OCI-LY1 (cell line): Measurements from ENCODE around the gene CRIM1.

Experiments used
- H2AFZ ChIP-seq: fragments of 200-600 bp; sonication (generic), shearing (Covaris generic); 2 replicates; pipeline ENCODE4 v1.6.0; 2014; ENCODE audit warnings: antibody characterized with exemption, mild to moderate bottlenecking, low read length
- H3F3A ChIP-seq: fragments of 200-600 bp; sonication (generic), shearing (Covaris generic); 2 replicates; pipeline ENCODE4 v1.6.0; 2014; ENCODE audit warnings: mild to moderate bottlenecking, antibody characterized with exemption, low read length, moderate library complexity; ENCODE audit not compliant: insufficient read depth
- H3K27ac ChIP-seq: fragments of 200-600 bp; sonication (generic); 2 replicates; pipeline ENCODE4 v1.5.1; 2014; ENCODE audit warnings: low read length, mixed run types, mild to moderate bottlenecking, low read depth; ENCODE audit not compliant: poor library complexity, severe bottlenecking
- H3K27me3 ChIP-seq: fragments of 200-600 bp; sonication (generic); 2 replicates; pipeline ENCODE4 v1.6.0; 2014; ENCODE audit warnings: antibody characterized with exemption, mild to moderate bottlenecking, low read length, moderate library complexity; ENCODE audit not compliant: insufficient read depth
- H3K36me3 ChIP-seq: fragments of 200-600 bp; sonication (generic); 2 replicates; pipeline ENCODE4 v1.6.1; 2014; ENCODE audit warnings: mild to moderate bottlenecking, antibody characterized with exemption, low read length, moderate library complexity, mixed read lengths; ENCODE audit not compliant: insufficient read depth
- H3K4me1 ChIP-seq: fragments of 200-600 bp; sonication (generic); 2 replicates; pipeline ENCODE4 v1.5.1; 2014; ENCODE audit warnings: mild to moderate bottlenecking, low read length, moderate library complexity; ENCODE audit not compliant: insufficient read depth, severe bottlenecking
- H3K4me2 ChIP-seq: fragments of 200-600 bp; sonication (generic), shearing (Covaris generic); 2 replicates; pipeline ENCODE4 v1.6.1; 2014; ENCODE audit warnings: low read length
- H3K4me3 ChIP-seq: fragments of 200-600 bp; sonication (generic); 2 replicates; pipeline ENCODE4 v1.5.1; 2014; ENCODE audit warnings: low read length, low read depth, mild to moderate bottlenecking, mixed read lengths; ENCODE audit not compliant: poor library complexity, severe bottlenecking
- H3K79me2 ChIP-seq: fragments of 200-600 bp; shearing (Covaris generic); 2 replicates; pipeline ENCODE4 v1.6.1; 2016; ENCODE audit warnings: mixed run types, low read length, mixed read lengths; ENCODE audit not compliant: insufficient read depth
- H3K9ac ChIP-seq: fragments of 200-600 bp; sonication (generic), shearing (Covaris generic); 2 replicates; pipeline ENCODE4 v1.6.1; 2014; ENCODE audit warnings: mild to moderate bottlenecking, low read length, mixed read lengths
- H3K9me2 ChIP-seq: fragments of 200-600 bp; sonication (generic), shearing (Covaris generic); 2 replicates; pipeline ENCODE4 v1.6.1; 2014; ENCODE audit warnings: low read depth, mild to moderate bottlenecking, low read length, mixed read lengths
- H3K9me3 ChIP-seq: fragments of 200-600 bp; shearing (Covaris generic); 2 replicates; pipeline ENCODE4 v1.6.1; 2014; ENCODE audit warnings: low read length, mixed read lengths
- H4K20me1 ChIP-seq: fragments of 200-600 bp; sonication (generic), shearing (Covaris generic); 2 replicates; pipeline ENCODE4 v1.6.0; 2016; ENCODE audit warnings: mild to moderate bottlenecking, low read length; ENCODE audit not compliant: insufficient read depth
- EZH2 ChIP-seq: fragments of 200-600 bp; sonication (generic), shearing (Covaris generic); IDR thresholded peaks from 2 replicates; pipeline ENCODE4 v1.8.0; 2017; ENCODE audit warnings: borderline replicate concordance, mixed run types, mild to moderate bottlenecking, antibody characterized with exemption, low read length, moderate library complexity, mixed read lengths
- TF ChIP-seq, protein P1 (sequence below): fragments of 200-600 bp; sonication (generic), shearing (Covaris generic); IDR thresholded peaks from 2 replicates; pipeline ENCODE4 v1.5.1; 2017; ENCODE audit warnings: mild to moderate bottlenecking, antibody characterized with exemption, low read length, moderate library complexity, mixed read lengths

The CRIM1 gene

DNA sequence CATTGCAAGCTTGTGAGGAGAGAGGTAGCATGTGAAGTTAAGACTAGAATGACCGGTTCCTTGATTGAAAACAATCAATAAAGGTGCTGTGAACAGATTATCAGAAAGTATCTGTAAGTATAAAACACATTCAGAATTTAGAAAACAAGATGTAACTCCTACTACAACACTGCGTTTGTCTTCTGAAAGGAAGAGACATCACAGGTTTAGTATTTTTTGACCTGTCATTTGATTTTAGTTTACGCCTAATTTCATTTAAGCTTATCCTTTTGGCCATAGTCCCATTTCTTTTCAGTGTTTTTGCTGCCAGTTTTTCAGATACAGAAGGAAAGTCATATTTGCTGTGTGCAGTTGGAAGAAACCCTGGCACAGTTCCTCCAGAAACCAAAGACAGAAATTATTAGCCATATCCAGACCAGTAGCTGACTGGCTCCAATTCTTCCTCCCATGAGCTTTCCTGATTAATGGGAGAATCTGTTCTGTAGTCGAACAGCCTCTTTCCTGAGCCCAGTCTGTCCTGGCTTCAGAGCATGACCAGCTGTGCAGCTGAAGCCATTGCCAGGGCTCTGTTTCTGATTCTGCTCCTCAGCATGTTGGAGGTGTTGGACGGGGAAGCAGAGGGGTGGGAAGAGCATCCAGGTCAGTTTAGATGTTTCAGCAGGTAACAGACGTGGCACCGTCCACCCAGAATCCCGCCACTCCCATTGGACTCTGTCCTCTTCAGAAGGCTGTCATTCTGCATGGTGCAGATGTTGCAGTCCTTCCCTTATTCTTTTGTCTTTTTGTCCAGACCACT lies 61.0 kb downstream of the CRIM1 start:
- Histone ChIP-seq H2AFZ (no peak overlapping the region), H3K27ac (no peak overlapping the region), H3K9me3 (no peaks in the 10 kb centered on the region), H3K4me1 (no peaks in the 10 kb centered on the region), H3K9ac (no peak overlapping the region), H3K4me3 (no peak overlapping the region), H4K20me1 (no peaks in the 10 kb centered on the region), H3K4me2 (no peak overlapping the region), H3F3A (no peaks in the 10 kb centered on the region), H3K9me2 (no peaks in the 10 kb centered on the region), H3K36me3 (no peaks in the 10 kb centered on the region), H3K79me2 (no peaks in the 10 kb centered on the region), H3K27me3 (no peaks in the 10 kb centered on the region; the same call in 1 of the 2 replicates)
- TF ChIP-seq, protein P1, sequence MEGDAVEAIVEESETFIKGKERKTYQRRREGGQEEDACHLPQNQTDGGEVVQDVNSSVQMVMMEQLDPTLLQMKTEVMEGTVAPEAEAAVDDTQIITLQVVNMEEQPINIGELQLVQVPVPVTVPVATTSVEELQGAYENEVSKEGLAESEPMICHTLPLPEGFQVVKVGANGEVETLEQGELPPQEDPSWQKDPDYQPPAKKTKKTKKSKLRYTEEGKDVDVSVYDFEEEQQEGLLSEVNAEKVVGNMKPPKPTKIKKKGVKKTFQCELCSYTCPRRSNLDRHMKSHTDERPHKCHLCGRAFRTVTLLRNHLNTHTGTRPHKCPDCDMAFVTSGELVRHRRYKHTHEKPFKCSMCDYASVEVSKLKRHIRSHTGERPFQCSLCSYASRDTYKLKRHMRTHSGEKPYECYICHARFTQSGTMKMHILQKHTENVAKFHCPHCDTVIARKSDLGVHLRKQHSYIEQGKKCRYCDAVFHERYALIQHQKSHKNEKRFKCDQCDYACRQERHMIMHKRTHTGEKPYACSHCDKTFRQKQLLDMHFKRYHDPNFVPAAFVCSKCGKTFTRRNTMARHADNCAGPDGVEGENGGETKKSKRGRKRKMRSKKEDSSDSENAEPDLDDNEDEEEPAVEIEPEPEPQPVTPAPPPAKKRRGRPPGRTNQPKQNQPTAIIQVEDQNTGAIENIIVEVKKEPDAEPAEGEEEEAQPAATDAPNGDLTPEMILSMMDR = no peak
- TF ChIP-seq EZH2 = no peak

DNA sequence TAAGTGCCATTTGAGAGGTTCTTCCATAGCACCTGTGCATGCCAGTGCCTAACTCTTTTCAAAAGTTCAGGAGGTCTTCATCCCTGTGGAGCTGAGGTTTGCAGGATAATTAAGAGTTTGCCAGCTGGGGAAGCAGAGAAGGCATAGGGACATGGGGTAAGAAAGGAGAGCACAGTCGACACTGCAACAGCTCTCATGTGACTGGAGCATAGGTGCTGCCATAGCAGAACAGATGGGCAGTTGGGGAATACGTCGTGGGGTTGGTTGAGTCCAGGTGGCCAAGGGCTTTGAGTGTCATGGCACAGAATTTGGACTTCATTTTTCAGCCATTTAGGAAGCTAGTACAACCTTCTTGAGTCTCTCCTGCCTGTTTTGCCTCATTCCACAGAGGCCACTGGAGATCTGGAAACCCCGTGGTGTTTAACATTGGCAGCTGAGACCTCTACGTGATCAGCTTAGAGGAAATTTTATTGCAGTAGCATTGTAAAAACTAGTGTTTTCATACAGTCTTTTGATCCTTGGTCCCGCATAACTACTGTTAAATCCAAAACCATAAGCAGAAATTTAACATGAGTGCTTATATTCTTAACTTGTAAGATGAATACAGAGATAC lies 65.1 kb downstream of the CRIM1 start:
- no peaks in the 10 kb centered on the region for H3F3A ChIP-seq
- no peak overlapping the region for H3K27ac ChIP-seq
- H3K79me2 ChIP-seq = no peaks in the 10 kb centered on the region
- H3K27me3 ChIP-seq = no peaks in the 10 kb centered on the region; the same call in 1 of the 2 replicates
- H4K20me1 ChIP-seq = no peaks in the 10 kb centered on the region
- H3K36me3 ChIP-seq = no peaks in the 10 kb centered on the region
- no peaks in the 10 kb centered on the region for H3K9me3 ChIP-seq
- H3K4me2 ChIP-seq = no peak overlapping the region
- no peaks in the 10 kb centered on the region for H3K9me2 ChIP-seq
- no peaks in the 10 kb centered on the region for H3K4me1 ChIP-seq
- no peak overlapping the region for H3K9ac ChIP-seq
- TF ChIP-seq, protein P1 = no peak
- no peak for TF ChIP-seq EZH2
- H2AFZ ChIP-seq = no peak overlapping the region
- no peak overlapping the region for H3K4me3 ChIP-seq

DNA sequence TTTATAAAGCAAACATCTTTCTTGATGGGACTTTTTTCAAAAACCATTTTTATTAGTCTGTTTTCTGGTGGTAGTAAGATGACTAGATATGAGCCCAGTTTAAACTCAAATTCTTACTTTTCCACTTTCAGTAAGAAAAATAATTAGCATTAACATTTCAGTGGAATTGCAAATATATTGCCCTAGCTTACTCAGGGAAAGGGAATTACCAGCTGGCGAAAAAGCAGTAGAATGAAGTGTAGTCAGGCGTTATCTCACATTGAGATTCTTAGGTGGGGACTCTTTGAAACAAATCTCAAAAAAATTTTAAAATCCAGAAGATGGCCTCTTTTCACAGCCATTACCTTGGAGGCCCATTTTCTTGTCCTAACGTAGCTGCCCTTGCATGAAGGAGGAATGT lies 65.8 kb downstream of the CRIM1 start:
- Histone ChIP-seq H3K36me3 (no peaks in the 10 kb centered on the region), H3K9ac (no peak overlapping the region), H3K27ac (no peak overlapping the region), H3K4me2 (no peak overlapping the region), H3F3A (no peaks in the 10 kb centered on the region), H3K4me3 (no peak overlapping the region), H3K9me3 (no peaks in the 10 kb centered on the region), H3K79me2 (no peaks in the 10 kb centered on the region), H3K4me1 (no peaks in the 10 kb centered on the region), H3K27me3 (no peaks in the 10 kb centered on the region; the same call in 1 of the 2 replicates), H2AFZ (no peak overlapping the region), H4K20me1 (no peaks in the 10 kb centered on the region), H3K9me2 (no peaks in the 10 kb centered on the region)
- TF ChIP-seq EZH2 = no peak
- TF ChIP-seq, protein P1 = no peak
